Muscle layer of colon (tissue), 2 donors: ENCODE results near the gene CARHSP1.

Experiments used
- H3K27ac ChIP-seq: one replicate; pipeline ENCODE4 v1.7.0; 2013; ENCODE audit warnings: low read depth, mild to moderate bottlenecking, low read length, moderate library complexity
- H3K27me3 ChIP-seq, 2 donors: one replicate each; pipeline ENCODE4 v1.7.0; 2013; ENCODE audit warnings: low read length in 2 of 2, mild to moderate bottlenecking in 2 of 2; ENCODE audit not compliant: insufficient read depth in 2 of 2, control insufficient read depth in 1 of 2
- H3K36me3 ChIP-seq: one replicate; pipeline ENCODE4 v1.7.0; 2013; ENCODE audit warnings: mild to moderate bottlenecking, low read length; ENCODE audit not compliant: insufficient read depth
- H3K4me1 ChIP-seq: one replicate; pipeline ENCODE4 v1.7.0; 2013; ENCODE audit warnings: mild to moderate bottlenecking, low read length; ENCODE audit not compliant: insufficient read depth
- H3K4me3 ChIP-seq, 2 donors: one replicate each; pipeline ENCODE4 v1.7.0; 2013; ENCODE audit warnings: low read length in 2 of 2, low read depth in 1 of 2, mild to moderate bottlenecking in 1 of 2, moderate library complexity in 1 of 2
- H3K9ac ChIP-seq: one replicate; pipeline ENCODE4 v1.7.0; 2013; ENCODE audit warnings: low read length
- H3K9me3 ChIP-seq: one replicate; pipeline ENCODE4 v1.7.0; 2013; ENCODE audit warnings: mild to moderate bottlenecking, low read length
- donor health status: abdominal sarcoma.
- donor health status: Adenocarcinoma of cecum.

CARHSP1 gene

GRCh38 chr16:8867216-8867931 lies 1.4 kb downstream of the CARHSP1 start:
- peaks cover 39% of the 10 kb centered on the region for H3K4me1 ChIP-seq
- H3K9me3 ChIP-seq: no peaks in the 10 kb centered on the region
- H3K36me3 ChIP-seq: no peaks in the 10 kb centered on the region
- H3K9ac ChIP-seq: peak overlapping the region; percentile 63
- peak overlapping the region; percentile 73 to 76 for H3K4me3 ChIP-seq
- peak overlapping the region; percentile 83 for H3K27ac ChIP-seq
- H3K27me3 ChIP-seq: peaks cover 0 to 14% of the 10 kb centered on the region in 2 donors

GRCh38 chr16:8866884-8867215 lies 2.0 kb downstream of the CARHSP1 start:
- H3K27me3 ChIP-seq: peaks cover 0 to 14% of the 10 kb centered on the region in 2 donors
- H3K9ac ChIP-seq: peak overlapping the region; percentile 63
- H3K36me3 ChIP-seq: no peaks in the 10 kb centered on the region
- H3K4me1 ChIP-seq: peaks cover 40% of the 10 kb centered on the region
- H3K4me3 ChIP-seq: peak overlapping the region; percentile 18 to 76
- no peaks in the 10 kb centered on the region for H3K9me3 ChIP-seq
- H3K27ac ChIP-seq: no peak overlapping the region

- Histone ChIP-seq H3K4me1 (peaks cover 44% of the 10 kb centered on the region), H3K9me3 (no peaks in the 10 kb centered on the region), H3K4me3 (peak overlapping the region; percentile 18 to 76), H3K36me3 (no peaks in the 10 kb centered on the region), H3K27me3 (peaks cover 0 to 14% of the 10 kb centered on the region in 2 donors), H3K9ac (no peak overlapping the region), H3K27ac (no peak overlapping the region)
Observed at GRCh38 chr16:8866118-8866883, 2.5 kb downstream of the CARHSP1 start.

GRCh38 chr16:8865145-8865882 lies 3.5 kb downstream of the CARHSP1 start:
- Histone ChIP-seq H3K9ac (no peak overlapping the region), H3K4me1 (peaks cover 47% of the 10 kb centered on the region)

GRCh38 chr16:8864480-8865110 lies 4.2 kb downstream of the CARHSP1 start:
- Histone ChIP-seq H3K27ac (no peak overlapping the region), H3K36me3 (no peaks in the 10 kb centered on the region), H3K27me3 (peaks cover 0 to 14% of the 10 kb centered on the region in 2 donors), H3K9me3 (no peaks in the 10 kb centered on the region), H3K4me3 (no peak overlapping the region), H3K4me1 (peaks cover 52% of the 10 kb centered on the region), H3K9ac (no peak overlapping the region)

More at GRCh38 chr16:8865145-8865882, 3.5 kb downstream of the CARHSP1 start:
- no peaks in the 10 kb centered on the region for H3K9me3 ChIP-seq
- H3K36me3 ChIP-seq: no peaks in the 10 kb centered on the region
- H3K4me3 ChIP-seq: no peak overlapping the region
- no peak overlapping the region for H3K27ac ChIP-seq
- H3K27me3 ChIP-seq: peaks cover 0 to 14% of the 10 kb centered on the region in 2 donors

GRCh38 chr16:8863594-8864424 lies 5.0 kb downstream of the CARHSP1 start:
- no peak overlapping the region for H3K9ac ChIP-seq
- H3K4me3 ChIP-seq: no peak overlapping the region
- peaks cover 0 to 14% of the 10 kb centered on the region in 2 donors for H3K27me3 ChIP-seq
- H3K36me3 ChIP-seq: peaks cover 2% of the 10 kb centered on the region
- H3K27ac ChIP-seq: no peak overlapping the region
- no peaks in the 10 kb centered on the region for H3K9me3 ChIP-seq
- peaks cover 52% of the 10 kb centered on the region for H3K4me1 ChIP-seq

GRCh38 chr16:8862309-8863130 lies 6.3 kb downstream of the CARHSP1 start:
- peaks cover 47% of the 10 kb centered on the region for H3K4me1 ChIP-seq
- H3K27me3 ChIP-seq: peaks cover 0 to 13% of the 10 kb centered on the region in 2 donors
- H3K9ac ChIP-seq: no peak overlapping the region
- H3K4me3 ChIP-seq: no peak overlapping the region
- H3K36me3 ChIP-seq: peaks cover 7% of the 10 kb centered on the region
- H3K27ac ChIP-seq: no peak overlapping the region
- no peaks in the 10 kb centered on the region for H3K9me3 ChIP-seq

- Histone ChIP-seq H3K36me3 (peaks cover 7% of the 10 kb centered on the region), H3K9ac (no peak overlapping the region), H3K4me3 (no peak overlapping the region), H3K27ac (no peak overlapping the region), H3K4me1 (peaks cover 39% of the 10 kb centered on the region), H3K9me3 (no peaks in the 10 kb centered on the region), H3K27me3 (peaks cover 0 to 5% of the 10 kb centered on the region in 2 donors)
Observed at GRCh38 chr16:8861563-8862308, 7.1 kb downstream of the CARHSP1 start.

- H3K27ac ChIP-seq: no peak overlapping the region
- H3K9me3 ChIP-seq: no peaks in the 10 kb centered on the region
- H3K27me3 ChIP-seq: no peaks in the 10 kb centered on the region
- peaks cover 34% of the 10 kb centered on the region for H3K4me1 ChIP-seq
- no peak overlapping the region for H3K9ac ChIP-seq
- no peak overlapping the region for H3K4me3 ChIP-seq
- H3K36me3 ChIP-seq: peaks cover 12% of the 10 kb centered on the region
Observed at GRCh38 chr16:8859913-8860881, 8.6 kb downstream of the CARHSP1 start.
